Coronary artery (tissue), 2 donors: Measurements from ENCODE around the gene CYP2R1.

Experiments
- DNase-seq: peaks from one replicate; pipeline ENCODE4 v3.0.0-alpha.2; 2017; ENCODE audit warnings: low spot score
- H3K27ac ChIP-seq, 2 donors: fragments of 200-600 bp; sonication (generic); one replicate each; pipeline ENCODE4 v1.5.1; 2016 to 2019
- H3K4me3 ChIP-seq: fragments of 200-600 bp; sonication (generic); 2 replicates; pipeline ENCODE4 v1.5.1; 2016; ENCODE audit warnings: mild to moderate bottlenecking, moderate library complexity
- TF ChIP-seq, protein P1 (sequence below): fragments of 200-600 bp; sonication (generic); IDR thresholded peaks from one replicate; pipeline ENCODE4 v1.5.1; 2019; ENCODE audit warnings: antibody characterized with exemption

Gene CYP2R1

GRCh38 chr11:14892036-14892556 is at the start of gene CYP2R1:
Gene CYP2R1 (minus strand): TSS chr11:14892231. CDS start chr11:14892205, 26 bp downstream.
- Histone ChIP-seq H3K27ac (peak within 1 kb of the TSS; percentile 88 to 93), H3K4me3 (peak within 1 kb of the TSS; percentile 77)
- DNase-seq = peak; percentile 96
- TF ChIP-seq, protein P1, sequence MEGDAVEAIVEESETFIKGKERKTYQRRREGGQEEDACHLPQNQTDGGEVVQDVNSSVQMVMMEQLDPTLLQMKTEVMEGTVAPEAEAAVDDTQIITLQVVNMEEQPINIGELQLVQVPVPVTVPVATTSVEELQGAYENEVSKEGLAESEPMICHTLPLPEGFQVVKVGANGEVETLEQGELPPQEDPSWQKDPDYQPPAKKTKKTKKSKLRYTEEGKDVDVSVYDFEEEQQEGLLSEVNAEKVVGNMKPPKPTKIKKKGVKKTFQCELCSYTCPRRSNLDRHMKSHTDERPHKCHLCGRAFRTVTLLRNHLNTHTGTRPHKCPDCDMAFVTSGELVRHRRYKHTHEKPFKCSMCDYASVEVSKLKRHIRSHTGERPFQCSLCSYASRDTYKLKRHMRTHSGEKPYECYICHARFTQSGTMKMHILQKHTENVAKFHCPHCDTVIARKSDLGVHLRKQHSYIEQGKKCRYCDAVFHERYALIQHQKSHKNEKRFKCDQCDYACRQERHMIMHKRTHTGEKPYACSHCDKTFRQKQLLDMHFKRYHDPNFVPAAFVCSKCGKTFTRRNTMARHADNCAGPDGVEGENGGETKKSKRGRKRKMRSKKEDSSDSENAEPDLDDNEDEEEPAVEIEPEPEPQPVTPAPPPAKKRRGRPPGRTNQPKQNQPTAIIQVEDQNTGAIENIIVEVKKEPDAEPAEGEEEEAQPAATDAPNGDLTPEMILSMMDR = no peak

DNA sequence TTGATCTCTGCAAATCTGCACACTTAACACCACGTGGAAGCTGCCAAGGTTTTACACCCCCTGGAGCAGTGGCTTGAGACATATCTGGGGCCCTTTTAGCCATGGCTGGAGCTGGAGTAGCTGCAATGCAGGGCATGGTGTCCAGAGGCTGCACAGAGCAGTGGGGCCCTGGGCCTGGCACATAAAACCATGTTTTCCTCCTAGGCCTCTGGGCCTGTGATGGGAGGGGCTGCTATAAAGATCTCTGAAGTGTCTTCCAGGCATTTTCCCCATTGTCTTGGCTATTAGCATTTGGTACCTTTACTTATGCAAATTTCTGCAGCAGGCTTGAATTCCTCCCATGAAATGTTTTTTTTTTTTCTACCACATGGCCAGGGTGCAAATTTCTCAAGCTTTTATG is 46.9 kb upstream of the CYP2R1 start:
- no peak for DNase-seq
- TF ChIP-seq, protein P1 = no peak
- no peak overlapping the region for H3K27ac ChIP-seq
- H3K4me3 ChIP-seq = no peak overlapping the region

DNA sequence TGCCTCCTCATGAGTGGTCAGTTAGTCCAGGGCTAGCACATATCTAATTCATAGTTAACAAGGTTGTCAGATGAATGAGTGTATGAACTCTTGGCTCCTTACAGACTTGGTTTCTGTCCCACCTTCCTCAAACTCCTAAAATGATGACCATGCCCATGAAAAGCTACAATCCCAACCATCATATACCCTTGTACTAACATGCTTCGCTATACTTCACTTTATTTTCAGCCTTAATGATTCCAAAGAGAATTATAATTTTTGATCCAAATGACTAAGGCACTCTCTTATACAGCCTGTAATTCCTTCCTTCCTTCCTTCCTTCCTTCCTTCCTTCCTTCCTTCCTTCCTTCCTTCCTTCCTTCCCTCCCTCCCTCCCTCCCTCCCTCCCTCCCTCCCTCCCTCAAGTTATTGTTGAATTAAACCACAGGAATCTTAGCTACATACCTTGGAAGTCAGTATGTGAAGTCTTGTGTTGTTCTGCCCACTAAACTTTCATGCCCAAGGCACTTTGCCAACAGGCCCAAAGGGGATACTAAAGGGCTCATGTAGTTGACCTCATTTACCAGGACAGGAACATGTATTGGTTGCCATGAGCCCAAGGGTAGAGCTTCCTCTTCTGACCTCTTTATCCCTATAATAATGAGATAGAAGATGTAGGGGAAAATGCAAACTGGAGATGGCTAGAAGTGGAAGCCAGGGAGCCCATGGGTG is 42.8 kb upstream of the CYP2R1 start:
- no peak overlapping the region for H3K4me3 ChIP-seq
- TF ChIP-seq, protein P1 = no peak
- DNase-seq = no peak
- no peak overlapping the region for H3K27ac ChIP-seq

GRCh38 chr11:14932447-14932846 is 40.4 kb upstream of the CYP2R1 start:
- H3K4me3 ChIP-seq = no peak overlapping the region
- no peak overlapping the region for H3K27ac ChIP-seq
- TF ChIP-seq, protein P1 = no peak
- DNase-seq = no peak

DNA sequence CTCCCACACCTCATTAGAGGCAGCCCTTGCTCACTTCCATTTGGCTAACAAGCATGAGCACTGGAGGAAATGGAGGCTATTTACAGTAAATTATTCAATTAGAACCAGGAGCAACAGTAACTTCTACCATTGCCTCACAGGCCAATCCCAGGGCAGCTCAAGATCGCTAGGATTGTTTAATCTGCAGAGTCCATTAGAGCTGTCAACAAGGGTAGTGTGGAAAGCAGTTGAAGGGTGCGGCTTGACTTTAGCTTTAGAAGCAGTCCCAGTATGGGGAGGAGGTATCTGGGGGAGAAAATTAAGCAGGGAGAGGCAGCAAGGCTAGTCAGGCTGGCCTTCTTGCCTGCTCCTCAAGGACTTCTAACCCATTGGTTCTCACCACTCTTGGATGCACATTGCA is 38.3 kb upstream of the CYP2R1 start:
- H3K27ac ChIP-seq = no peak overlapping the region
- DNase-seq = no peak
- H3K4me3 ChIP-seq = no peak overlapping the region
- TF ChIP-seq, protein P1 = no peak

DNA sequence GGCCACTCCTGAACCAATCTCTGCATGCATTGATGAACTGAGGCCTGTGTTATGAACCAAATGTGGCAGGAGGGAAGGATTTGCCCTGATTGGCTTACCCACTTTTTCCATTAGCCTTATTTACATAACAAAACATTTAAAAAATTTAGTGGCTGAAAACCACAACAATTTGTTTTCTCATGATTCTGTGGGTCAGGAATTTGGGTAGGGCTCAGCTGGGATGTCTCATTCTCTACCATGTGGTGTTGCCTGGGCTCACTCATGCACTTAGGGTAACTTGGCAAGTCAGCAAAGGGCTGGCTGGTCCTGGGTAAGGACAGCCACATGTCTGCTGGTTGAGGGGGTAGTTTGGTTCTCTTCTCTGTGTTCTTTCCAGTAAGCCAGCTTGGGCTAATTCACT is 35.1 kb upstream of the CYP2R1 start:
- TF ChIP-seq, protein P1 = no peak
- H3K4me3 ChIP-seq = no peak overlapping the region

DNA sequence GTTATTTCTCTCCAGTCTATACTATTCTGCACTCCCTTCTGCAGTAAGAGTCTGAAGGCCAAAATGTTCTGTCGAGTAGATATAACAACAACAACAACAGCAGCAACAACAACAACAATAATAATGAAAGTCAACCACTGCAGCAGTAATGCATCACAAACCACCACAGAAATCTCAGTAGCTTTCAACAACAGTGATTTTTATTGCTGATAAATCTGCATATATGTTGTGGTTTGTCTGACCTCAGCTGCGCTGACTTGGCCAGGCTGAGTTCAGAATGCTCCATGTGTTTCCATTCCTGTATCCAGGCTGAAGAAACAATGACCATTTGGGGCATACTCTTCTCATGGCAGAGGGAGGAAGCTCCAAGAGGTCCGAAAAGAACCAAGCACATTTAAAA is 32.3 kb upstream of the CYP2R1 start:
- no peak for DNase-seq
- Histone ChIP-seq H3K27ac (no peak overlapping the region), H3K4me3 (no peak overlapping the region)
- TF ChIP-seq, protein P1 = no peak

More for the DNA sequence above, 35.1 kb upstream of the CYP2R1 start:
- no peak for DNase-seq
- H3K27ac ChIP-seq = no peak overlapping the region
